HEK293T (cell line): Measurements from ENCODE around the gene MTURN.

Source experiments
- ARNT ChIP-seq: fragments of 450-650 bp; IDR thresholded peaks from 2 replicates; pipeline ENCODE4 v1.6.1; 2017; ENCODE audit warnings: mild to moderate bottlenecking
- BHLHE40 ChIP-seq: fragments of 450-650 bp; IDR thresholded peaks from 2 replicates; pipeline ENCODE4 v1.6.1; 2016; ENCODE audit warnings: mild to moderate bottlenecking, moderate library complexity, borderline replicate concordance
- CTBP1 ChIP-seq: fragments of 450-650 bp; IDR thresholded peaks from 2 replicates; pipeline ENCODE4 v1.6.1; 2016; ENCODE audit warnings: borderline replicate concordance
- FOXA1 ChIP-seq: fragments of 450-650 bp; IDR thresholded peaks from 2 replicates; pipeline ENCODE4 v1.6.1; 2016; ENCODE audit warnings: mild to moderate bottlenecking
- FOXK2 ChIP-seq: fragments of 450-650 bp; IDR thresholded peaks from 2 replicates; pipeline ENCODE4 v1.6.1; 2016; ENCODE audit warnings: mild to moderate bottlenecking
- FOXM1 ChIP-seq: fragments of 450-650 bp; IDR thresholded peaks from 2 replicates; pipeline ENCODE4 v1.6.1; 2017; ENCODE audit warnings: mild to moderate bottlenecking, borderline replicate concordance
- HDGF ChIP-seq: fragments of 450-650 bp; IDR thresholded peaks from 2 replicates; pipeline ENCODE4 v1.6.1; 2017; ENCODE audit warnings: antibody characterized with exemption, borderline replicate concordance
- L3MBTL2 ChIP-seq: fragments of 450-650 bp; conservative IDR thresholded peaks from 2 replicates; pipeline ENCODE4 v1.6.1; 2016; ENCODE audit warnings: mild to moderate bottlenecking
- SP1 ChIP-seq: fragments of 450-650 bp; IDR thresholded peaks from 2 replicates; pipeline ENCODE4 v1.6.1; 2017
- SUZ12 ChIP-seq: fragments of 450-650 bp; IDR thresholded peaks from 2 replicates; pipeline ENCODE4 v1.6.1; 2016; ENCODE audit warnings: mild to moderate bottlenecking
- ZNF384 ChIP-seq: fragments of 450-650 bp; IDR thresholded peaks from 2 replicates; pipeline ENCODE4 v1.6.1; 2016
- TF ChIP-seq, protein P1 (sequence below): fragments of 450-650 bp; IDR thresholded peaks from 2 replicates; pipeline ENCODE4 v1.6.1; 2016

DNA sequence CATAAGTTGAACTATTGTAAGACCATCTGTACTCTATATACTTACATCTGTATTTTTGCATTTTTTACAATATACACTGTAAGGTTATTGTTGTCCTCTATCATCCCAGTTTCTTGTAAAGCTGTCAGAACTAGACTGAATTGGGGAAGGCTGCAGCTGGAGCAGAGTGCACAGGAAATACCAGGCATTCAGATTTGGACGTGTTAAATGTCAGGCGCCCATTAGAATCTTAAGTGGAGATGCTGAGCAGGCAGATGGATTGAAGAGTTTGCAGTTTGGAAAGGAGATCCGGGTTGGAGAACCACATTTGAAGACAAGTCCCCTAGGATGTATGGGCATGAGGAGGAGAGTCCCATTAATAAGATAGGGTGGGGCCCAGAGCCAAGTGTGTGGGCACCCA is 40.4 kb downstream of the MTURN start:
- TF ChIP-seq L3MBTL2 (no peak), FOXA1 (no peak), FOXK2 (no peak), SUZ12 (no peak), BHLHE40 (no peak), ARNT (no peak), ZNF384 (no peak), SP1 (no peak), FOXM1 (no peak), HDGF (no peak), CTBP1 (no peak)
- TF ChIP-seq, protein P1, sequence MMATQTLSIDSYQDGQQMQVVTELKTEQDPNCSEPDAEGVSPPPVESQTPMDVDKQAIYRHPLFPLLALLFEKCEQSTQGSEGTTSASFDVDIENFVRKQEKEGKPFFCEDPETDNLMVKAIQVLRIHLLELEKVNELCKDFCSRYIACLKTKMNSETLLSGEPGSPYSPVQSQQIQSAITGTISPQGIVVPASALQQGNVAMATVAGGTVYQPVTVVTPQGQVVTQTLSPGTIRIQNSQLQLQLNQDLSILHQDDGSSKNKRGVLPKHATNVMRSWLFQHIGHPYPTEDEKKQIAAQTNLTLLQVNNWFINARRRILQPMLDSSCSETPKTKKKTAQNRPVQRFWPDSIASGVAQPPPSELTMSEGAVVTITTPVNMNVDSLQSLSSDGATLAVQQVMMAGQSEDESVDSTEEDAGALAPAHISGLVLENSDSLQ, result no peak
